ENCODE results near the gene TRAPPC8.
A peak's percentile ranks its signal among the peaks of the same experiment; 100 is the strongest.

Gene TRAPPC8, protein sequence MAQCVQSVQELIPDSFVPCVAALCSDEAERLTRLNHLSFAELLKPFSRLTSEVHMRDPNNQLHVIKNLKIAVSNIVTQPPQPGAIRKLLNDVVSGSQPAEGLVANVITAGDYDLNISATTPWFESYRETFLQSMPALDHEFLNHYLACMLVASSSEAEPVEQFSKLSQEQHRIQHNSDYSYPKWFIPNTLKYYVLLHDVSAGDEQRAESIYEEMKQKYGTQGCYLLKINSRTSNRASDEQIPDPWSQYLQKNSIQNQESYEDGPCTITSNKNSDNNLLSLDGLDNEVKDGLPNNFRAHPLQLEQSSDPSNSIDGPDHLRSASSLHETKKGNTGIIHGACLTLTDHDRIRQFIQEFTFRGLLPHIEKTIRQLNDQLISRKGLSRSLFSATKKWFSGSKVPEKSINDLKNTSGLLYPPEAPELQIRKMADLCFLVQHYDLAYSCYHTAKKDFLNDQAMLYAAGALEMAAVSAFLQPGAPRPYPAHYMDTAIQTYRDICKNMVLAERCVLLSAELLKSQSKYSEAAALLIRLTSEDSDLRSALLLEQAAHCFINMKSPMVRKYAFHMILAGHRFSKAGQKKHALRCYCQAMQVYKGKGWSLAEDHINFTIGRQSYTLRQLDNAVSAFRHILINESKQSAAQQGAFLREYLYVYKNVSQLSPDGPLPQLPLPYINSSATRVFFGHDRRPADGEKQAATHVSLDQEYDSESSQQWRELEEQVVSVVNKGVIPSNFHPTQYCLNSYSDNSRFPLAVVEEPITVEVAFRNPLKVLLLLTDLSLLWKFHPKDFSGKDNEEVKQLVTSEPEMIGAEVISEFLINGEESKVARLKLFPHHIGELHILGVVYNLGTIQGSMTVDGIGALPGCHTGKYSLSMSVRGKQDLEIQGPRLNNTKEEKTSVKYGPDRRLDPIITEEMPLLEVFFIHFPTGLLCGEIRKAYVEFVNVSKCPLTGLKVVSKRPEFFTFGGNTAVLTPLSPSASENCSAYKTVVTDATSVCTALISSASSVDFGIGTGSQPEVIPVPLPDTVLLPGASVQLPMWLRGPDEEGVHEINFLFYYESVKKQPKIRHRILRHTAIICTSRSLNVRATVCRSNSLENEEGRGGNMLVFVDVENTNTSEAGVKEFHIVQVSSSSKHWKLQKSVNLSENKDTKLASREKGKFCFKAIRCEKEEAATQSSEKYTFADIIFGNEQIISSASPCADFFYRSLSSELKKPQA (N-terminal part only)

GRCh38 chr18:31942999-31943877 lies at the start of gene TRAPPC8:
TSS of gene TRAPPC8 (minus strand) at chr18:31943128. CDS start at chr18:31942764, 364 bp downstream.
- TF ChIP-seq, protein P1, sequence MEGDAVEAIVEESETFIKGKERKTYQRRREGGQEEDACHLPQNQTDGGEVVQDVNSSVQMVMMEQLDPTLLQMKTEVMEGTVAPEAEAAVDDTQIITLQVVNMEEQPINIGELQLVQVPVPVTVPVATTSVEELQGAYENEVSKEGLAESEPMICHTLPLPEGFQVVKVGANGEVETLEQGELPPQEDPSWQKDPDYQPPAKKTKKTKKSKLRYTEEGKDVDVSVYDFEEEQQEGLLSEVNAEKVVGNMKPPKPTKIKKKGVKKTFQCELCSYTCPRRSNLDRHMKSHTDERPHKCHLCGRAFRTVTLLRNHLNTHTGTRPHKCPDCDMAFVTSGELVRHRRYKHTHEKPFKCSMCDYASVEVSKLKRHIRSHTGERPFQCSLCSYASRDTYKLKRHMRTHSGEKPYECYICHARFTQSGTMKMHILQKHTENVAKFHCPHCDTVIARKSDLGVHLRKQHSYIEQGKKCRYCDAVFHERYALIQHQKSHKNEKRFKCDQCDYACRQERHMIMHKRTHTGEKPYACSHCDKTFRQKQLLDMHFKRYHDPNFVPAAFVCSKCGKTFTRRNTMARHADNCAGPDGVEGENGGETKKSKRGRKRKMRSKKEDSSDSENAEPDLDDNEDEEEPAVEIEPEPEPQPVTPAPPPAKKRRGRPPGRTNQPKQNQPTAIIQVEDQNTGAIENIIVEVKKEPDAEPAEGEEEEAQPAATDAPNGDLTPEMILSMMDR (IDR thresholded peaks at IDR 0.05; ENCODE audit: low read depth, low read length), result peak; percentile 4
- DNase-seq (ENCODE audit: low read depth, low spot score), result peak; percentile 99
- in situ Hi-C loops (cut with HindIII; ENCODE audit: low sequenced_read_pairs), result no loop called here
- H3K4me3 ChIP-seq (ENCODE audit: low read depth, low read length), result peak within 1 kb of the TSS; percentile 91

- TF ChIP-seq, protein P1 (IDR thresholded peaks at IDR 0.05; ENCODE audit: low read depth, low read length), result no peak
- in situ Hi-C loops (cut with HindIII; ENCODE audit: low sequenced_read_pairs), result no loop called here
- H3K4me3 ChIP-seq (ENCODE audit: low read depth, low read length), result no peak overlapping the region
- no peak for DNase-seq (ENCODE audit: low read depth, low spot score)
Observed at GRCh38 chr18:31990823-31991222, 47.9 kb upstream of the TRAPPC8 start.

DNA sequence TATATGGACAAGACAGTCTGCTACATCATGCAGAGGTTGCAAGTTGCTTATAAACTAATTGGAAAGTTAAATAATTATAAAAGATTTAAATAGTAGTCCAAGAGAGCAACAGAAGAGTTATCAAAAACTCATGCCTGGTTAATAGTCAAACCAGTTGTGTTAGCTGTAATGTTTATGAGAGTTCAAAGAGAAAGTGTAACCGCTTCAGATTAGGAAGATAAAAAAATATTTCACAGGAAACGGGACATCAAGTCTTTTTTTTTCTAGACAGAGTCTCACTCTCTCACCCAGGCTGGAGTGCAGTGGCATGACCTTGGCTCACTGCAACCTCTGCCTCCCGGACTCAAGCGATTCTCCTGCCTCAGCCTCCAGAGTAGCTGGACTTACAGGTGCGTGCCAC lies 41.0 kb upstream of the TRAPPC8 start:
- in situ Hi-C loops (cut with HindIII; ENCODE audit: low sequenced_read_pairs), result no loop called here
- H3K4me3 ChIP-seq (ENCODE audit: low read depth, low read length), result no peak overlapping the region
- TF ChIP-seq, protein P1 (IDR thresholded peaks at IDR 0.05; ENCODE audit: low read depth, low read length), result no peak
- DNase-seq (ENCODE audit: low read depth, low spot score), result no peak

DNA sequence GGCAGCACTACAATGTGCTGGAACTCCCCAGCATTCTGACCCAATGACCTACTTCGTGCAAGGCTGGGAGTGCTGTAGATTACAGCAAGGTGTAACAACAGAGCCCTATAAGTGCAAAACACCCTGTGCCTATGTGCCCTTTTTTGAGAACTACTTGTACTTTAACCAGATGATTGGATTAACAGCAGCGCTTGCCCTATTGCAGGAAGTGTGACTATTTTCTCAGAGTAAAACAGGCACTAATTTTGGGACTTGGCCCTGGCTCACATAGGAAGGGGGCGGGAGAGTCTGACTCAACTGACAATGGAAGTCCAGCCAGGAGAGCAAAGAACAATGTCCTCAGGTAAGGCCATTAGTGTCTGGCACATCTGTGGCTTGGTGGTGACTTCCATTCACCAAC lies 40.1 kb upstream of the TRAPPC8 start:
- in situ Hi-C loops (cut with HindIII; ENCODE audit: low sequenced_read_pairs), result no loop called here
- TF ChIP-seq, protein P1 (IDR thresholded peaks at IDR 0.05; ENCODE audit: low read depth, low read length), result no peak
- DNase-seq (ENCODE audit: low read depth, low spot score), result no peak
- no peak overlapping the region for H3K4me3 ChIP-seq (ENCODE audit: low read depth, low read length)

DNA sequence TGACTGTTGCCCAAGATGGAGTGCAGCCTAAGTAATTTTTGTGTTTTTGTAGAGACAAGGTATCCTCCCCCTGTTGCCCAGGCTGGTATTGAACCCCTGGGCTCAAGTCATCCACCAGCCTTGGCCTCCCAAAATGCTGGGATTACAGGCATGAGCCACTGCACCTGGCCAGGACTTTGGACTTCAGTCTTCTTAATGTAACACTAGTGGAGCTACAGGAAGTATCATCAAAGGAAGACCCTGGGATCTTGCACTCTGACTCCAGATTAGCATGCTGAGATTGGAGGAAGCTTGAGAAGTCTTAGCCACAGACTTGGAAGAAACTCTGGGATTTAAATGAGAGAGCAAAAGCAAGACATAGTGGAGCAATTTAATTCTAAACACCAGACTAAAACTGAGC lies 37.9 kb upstream of the TRAPPC8 start:
- no peak overlapping the region for H3K4me3 ChIP-seq (ENCODE audit: low read depth, low read length)
- TF ChIP-seq, protein P1 (IDR thresholded peaks at IDR 0.05; ENCODE audit: low read depth, low read length), result no peak
- in situ Hi-C loops (cut with HindIII; ENCODE audit: low sequenced_read_pairs), result no loop called here
- DNase-seq (ENCODE audit: low read depth, low spot score), result no peak

Data from astrocyte of the spinal cord (primary cell).